ENCODE results near the gene CLCN5.

The CLCN5 gene

DNA sequence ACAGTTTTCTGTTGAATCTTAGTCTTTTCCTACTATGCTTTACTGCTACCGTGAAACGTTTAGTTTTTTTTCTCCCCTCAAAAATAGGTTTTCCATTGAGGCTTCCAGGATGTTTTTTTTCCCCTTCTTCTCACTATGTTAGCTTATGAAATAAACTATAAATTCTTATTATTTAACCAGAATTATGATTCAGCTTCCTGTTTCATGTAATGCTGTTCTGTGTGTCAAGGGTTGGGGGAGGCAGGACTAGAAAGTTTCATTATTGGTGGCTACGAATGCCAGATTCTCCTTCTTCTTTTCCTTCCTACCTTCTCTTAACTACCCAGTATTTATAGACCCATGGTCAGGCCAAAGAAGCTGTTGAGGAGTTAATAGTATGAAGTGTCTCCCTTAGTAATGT, 11.8 kb downstream of the CLCN5 start:
- no peak for DNase-seq

DNA sequence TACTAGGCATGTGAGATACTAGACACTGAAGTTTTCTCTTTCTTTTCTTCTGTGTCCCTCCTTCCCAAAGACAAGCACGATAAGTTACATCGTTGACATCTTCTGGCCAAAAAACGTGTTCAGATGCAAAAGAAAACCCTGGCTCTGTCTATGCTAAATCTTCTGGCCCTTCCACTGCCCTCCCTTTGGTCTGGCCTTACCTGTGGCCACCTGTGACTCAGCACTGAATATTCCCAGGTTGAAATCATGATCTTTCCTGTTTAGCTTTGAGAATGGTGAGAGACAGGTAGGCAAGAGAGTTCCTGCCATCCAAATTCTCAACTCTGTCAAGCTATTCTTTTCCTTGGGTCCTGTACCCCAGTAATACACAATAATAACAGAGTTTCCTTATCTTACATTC, 12.3 kb downstream of the CLCN5 start:
- DNase-seq, result no peak

DNA sequence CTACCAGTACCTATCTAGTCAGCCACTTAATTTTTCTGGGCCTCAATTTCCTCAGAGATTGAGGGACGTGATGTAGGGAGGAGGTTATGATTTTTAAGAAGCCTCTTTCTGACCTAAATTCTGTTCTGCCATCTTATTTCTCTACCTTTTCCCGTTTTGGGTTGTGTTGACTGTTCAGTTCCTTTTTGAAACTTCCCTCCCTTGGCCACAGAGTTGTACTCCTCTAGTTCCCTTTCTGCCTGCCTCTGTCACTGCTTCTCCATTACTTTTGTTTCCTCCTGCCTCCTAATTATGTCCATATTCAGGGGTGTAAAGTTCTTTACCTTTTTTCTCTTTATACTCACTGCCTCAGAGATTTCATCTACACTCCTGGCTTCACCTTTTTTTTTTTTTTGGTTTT, 25.4 kb downstream of the CLCN5 start:
- DNase-seq, result no peak

DNA sequence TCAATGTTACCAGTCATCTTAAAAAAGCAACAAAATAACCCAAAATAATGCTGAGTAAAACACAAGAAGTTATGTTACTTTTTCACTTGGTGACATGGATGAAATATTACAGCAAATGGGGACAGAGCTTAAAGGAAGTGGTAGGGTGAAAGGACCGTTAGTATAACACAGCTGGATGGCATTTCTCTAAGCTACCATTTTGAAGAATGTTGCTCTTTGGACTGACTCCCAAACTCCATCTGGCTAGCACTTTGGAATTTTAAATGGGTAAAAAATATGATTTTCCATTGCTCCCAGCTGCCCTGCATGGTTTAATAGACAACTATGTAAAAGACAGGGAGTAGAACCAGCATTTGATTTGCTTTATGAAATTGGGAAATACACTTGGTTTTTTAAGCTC, 27.6 kb downstream of the CLCN5 start:
- no peak for DNase-seq

DNA sequence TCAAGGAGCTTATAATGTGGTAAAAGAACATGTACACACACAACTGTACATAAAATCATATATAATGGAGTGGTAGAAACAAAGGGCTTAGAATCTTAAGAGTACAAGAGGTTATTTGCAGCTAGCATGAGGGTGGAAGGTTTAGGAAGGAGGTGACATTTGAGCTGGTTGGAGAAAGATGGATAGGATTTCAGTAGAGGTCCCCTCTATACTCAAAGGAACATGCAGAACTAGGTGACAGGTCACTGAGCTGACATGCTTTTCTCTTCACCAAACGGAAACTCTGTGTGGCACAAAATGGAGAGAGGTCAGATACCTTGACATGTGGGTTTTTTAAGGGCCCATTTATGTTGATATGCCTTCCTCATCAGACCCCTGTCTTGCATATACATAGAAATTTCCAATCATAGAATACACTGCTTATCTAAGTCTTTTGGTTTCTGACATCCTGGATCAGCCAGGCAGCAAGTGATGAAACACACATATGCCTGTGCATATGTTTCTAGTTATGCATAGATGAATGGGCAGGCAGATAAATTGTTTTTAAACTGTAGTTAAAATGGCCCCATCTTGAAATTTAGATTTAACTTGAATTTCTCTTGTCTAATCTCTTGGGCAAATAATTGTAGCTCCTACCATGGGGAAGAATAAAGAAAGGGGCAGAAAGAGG, 29.3 kb downstream of the CLCN5 start:
- DNase-seq, result no peak

DNA sequence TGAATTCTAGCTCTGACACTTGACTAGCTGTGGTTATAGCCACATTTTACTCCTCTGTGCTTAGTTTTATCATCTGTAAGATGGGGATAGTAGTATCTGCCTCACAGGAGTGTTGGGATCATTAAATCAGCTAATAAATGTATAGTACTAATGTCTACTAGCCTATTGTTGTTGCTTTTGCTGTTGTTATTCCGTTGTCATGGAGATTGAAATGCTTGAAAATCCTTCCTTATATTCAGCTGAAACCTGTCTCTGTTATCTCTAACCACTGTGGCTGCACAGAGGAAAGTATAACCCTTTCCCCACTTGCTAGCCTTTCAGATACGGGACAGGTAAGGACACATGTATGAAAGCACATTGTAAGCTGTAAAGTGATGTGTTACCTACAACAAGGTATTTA, 33.9 kb downstream of the CLCN5 start:
- no peak for DNase-seq

DNA sequence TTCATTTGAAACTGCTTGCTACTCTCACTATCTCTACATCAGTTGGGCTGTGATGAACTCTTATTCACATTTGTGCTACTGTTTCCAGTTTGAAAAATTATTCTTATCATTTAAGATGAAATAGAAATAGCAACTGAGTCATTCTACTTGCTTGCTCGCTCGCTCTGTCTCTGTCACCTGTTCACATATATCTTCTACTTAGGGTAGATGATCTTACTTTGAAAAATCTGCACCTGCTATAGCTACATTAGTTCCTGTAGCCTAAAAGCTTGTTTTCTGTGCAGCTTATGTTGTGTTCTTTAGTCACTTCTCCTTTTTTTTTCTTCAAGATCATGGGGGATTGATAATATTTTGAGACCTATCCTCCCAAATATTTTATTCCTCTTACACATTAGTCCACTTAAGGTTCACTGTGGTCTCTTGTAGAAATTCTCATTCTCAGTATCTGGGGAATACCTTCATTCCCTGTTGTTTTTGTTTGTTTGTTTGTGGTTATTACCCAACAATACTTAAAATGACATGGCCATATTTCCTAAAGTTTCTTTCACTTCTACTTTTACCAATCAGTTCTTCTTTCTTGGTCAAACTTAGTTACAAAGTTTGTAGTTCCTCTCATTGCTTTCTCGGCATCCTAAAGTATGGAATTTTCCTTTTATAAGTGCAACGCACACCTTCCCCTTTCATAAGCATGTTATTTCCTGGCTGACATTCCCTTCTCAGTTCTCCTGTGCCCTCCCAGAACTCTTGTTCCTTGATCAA, 36.5 kb downstream of the CLCN5 start:
- no peak for DNase-seq

DNA sequence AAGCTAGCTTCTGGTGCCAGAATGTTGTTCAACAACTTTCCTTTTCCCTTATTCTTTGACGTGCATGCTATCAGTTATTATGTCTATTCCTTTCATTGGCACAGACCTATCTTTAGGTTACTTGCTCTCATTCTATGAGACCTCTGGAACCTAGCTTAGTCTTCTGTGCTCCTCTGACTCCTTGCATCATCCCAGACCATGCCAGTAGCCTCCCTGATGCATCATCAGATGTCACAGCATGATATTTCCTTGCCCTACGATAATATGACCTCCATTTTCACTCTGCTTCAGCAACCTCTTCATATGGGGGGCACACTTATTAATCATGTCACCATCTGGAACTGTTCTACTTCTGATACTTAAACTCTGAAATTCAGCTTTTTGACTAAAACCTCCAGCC, 37.2 kb downstream of the CLCN5 start:
- DNase-seq, result no peak

DNA sequence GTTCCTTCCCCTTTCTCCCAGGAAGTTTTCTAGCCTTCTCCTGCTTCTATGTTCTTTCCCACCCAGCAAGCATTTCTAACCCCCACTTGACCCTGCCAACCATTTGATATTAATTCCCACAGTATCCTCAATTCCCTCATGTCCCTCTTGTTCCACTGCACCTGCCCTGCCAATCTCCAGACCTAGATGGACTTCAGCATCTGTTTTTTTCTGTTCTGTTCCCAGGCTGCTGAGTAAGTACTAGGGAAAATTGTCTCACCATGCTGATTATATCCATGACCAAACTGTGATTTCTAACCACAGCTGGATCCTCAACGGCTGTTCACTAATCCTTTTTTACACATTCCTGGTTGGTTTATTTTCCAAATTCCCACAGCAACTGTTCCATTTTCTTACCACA, 37.7 kb downstream of the CLCN5 start:
- no peak for DNase-seq

DNA sequence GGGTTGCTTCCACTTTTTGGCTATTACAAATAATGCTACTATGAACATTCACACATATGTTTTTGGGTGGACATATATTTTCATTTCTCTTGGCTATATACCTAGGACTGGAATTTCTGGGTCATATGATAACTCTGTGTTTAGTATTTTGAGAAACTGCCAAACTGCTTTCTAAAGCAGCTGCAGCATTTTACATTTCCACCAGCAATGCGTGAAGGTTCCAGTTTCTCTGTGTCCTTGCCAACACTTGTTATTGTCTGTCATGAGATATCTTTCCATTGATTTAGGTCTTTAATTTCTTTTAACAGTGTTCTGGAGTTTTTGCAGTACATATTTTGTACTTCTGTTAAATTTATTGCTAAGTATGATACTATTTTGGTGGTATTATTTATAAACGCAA, 48.3 kb downstream of the CLCN5 start:
- DNase-seq, result no peak

DNA sequence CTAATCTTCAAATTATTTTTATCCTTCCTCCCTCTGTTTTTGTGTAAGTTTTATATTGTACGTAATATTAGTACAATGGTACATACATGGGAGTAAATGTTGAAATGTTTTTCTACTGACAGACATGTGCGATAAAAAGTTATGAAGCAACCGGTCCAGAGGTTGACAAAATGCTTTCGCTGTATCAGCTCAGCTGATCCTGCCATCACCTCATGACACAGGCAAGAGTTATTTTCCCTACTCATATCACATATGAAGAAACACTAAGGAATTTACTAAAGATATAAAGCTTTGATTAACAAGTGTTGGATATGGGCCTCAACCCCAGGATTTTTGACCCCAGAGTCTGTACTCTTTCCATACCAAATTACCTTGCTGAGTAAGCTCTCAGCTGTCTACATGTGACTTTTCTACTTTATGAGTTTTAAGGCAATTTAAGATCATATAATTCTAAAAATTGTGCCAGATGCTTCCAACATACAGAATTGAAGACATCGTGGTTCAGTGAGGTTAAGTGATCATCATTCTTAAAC, 50.0 kb downstream of the CLCN5 start:
- DNase-seq, result no peak

DNA sequence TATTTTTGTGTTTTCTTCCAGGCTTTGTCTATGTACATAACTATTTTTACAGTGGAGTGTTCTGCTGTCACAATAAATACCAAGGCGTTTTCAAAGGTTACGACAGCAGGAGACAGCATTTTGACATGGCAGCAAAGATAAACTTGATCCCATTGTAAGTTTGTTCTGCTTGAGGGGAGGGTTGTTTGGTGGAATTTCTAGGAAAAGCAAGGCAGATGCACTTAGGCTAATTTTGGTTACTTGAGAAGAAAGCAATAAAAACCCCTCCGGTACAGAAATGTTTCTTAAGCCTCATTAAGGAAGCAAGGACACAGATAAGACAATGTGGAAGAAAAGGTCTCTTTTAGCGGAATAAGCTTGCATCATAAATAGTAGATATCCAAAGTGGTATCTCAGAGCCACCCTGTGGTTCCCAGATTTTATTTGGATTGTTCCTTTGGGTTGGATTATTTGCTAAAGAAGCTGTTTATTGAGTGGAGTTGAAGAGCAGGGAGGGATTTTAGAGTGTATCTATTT, 54.3 kb downstream of the CLCN5 start:
- DNase-seq, result no peak

DNA sequence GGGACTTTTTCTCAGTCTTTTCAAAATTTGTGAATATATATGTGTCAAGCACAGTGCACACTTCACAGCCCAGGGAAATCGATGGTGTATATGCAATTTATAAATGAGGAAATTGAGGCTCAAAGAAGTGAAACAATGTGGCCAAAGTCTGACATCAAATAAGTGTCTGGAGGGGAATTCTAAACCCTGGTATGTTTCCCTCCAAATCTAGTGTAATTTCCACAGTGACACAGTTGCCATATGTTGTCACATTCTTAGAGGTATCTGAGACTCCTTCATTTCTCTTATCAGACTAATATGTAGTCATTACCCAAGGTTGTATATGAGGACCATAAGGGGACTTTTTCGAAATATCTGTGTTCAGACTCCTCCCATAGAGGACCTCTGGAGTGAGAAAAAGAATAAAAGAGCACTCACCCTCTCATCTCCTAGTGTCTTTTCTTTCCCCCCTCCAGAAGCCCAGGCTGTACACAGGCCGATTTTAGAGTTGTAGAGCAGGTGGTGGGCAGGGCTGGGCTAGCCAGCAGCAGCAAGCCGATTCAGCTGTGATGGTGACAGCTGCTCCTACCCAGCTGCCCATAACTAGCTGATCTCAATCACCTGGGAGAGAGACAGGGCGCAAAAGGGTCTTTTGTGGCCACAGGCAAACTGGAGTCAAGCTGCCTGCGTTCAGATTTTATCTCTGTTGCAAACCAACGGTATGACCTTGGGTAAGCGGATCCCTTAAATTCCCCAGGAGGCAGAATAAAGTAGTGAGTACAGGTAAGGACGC, 55.1 kb downstream of the CLCN5 start:
- no peak for DNase-seq

DNA sequence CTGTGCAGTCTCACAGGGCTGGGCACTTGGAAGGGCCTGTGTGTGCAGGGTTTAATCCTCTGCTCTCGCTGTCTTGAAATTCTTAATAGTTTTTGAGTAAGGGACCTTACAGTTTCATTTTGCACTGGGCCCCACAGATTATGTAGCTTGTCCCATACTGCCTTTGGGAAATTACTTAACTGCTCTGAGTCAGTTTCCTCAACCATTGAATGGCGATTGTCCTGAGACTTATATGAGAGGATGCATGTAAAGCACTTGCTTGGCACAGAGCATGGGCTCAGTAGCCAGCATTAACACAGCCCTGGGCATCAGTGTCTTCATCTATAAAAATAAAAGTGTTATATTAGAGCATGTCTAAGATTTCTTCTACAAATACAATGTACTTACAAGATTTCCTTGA, 55.8 kb downstream of the CLCN5 start:
- DNase-seq, result no peak

DNA sequence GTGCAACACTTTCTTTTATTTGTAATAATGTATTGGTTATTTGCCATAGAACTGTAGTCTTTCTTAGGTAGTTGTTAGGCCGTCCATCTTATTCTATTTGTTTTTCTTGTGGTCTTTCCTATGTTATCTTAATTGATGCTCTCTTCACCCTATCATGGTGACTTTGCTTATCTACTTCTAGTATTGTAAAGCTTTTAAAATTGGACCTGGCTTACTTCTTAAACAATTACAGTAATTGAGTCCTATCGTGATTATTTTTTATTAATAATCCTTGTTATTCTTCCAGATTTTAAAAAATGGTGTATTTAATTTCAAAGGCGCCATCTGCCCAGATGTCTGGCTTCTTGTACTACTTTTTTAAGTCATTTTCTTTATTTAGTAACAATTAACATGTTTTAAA, 63.7 kb downstream of the CLCN5 start:
- DNase-seq, result no peak

DNA sequence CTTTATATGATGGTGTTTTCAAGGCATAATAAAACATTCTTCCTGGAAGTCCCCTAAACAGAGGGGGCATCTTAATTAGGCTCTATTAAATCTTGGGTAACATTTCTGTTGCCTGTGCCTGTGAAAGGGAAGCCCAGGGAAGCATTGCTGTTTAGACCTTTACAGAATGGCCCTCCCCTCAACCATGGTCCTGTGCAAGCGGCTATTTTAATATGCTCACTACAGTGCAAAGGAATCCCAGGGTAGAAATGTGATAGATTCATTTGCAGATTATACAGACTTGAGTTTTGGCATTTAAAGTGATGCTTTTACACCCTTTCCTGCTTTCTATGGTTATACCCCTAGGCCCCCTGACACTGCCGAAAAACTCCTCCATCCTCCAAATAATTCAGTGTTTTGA, 65.3 kb downstream of the CLCN5 start:
- no peak for DNase-seq

DNA sequence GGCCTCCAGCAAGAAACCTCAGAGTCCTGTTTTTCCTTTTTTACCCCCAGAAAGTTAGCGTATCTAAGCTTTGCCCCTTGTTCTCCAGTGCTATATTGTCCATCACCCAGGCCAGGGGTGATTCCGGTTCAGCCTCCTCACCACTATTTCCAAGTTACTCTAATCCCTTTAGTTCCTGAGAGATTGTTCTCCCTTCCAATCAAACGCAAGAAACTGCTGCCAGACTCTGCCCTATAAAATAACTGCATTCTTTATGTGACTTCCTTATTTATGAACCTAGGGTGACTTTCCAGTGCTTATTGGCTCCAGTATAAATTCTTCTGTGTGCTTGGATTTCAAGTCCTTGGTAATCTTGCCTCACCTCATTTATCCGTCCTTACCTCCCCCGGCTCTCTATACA, 65.7 kb downstream of the CLCN5 start:
- no peak for DNase-seq

DNA sequence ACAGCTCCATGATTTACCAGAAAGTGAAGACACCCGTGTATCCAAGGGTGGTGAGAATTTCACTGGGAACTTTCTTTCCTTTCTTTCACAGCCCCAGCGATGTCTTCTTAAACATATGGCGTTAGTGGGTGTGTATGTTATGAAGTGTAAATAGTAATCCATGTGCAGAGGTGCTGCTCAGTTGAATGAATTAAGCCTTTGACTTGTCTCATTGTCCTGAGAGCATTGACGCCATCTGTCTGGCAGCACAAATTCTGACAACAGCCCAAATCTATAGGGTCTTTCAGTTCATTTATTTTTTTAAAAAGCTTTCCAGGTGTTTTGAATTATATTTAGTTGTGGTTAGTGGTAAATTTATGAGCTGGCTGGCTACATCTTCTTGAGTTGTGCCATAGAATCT, 69.4 kb downstream of the CLCN5 start:
- DNase-seq, result no peak

DNA sequence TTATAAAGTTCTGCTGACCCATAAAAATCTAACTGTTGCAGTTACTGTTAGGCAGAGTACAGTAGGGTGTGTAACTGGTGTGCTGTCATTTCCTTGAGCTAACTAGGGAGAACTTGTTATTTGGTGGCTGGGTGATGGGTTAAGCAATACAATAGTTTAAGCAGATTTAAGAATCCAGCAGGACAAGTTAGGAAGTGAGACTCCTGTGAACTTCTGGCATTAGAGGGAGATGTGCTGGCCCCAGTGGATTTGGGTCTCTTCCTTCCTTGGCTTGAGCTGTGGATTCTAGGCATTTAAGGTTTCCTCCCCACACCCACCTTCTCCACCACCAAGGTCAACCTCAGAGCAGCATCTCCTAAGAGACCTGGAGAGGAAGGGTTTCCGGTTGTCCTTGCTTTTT, 70.5 kb downstream of the CLCN5 start:
- DNase-seq, result no peak

DNA sequence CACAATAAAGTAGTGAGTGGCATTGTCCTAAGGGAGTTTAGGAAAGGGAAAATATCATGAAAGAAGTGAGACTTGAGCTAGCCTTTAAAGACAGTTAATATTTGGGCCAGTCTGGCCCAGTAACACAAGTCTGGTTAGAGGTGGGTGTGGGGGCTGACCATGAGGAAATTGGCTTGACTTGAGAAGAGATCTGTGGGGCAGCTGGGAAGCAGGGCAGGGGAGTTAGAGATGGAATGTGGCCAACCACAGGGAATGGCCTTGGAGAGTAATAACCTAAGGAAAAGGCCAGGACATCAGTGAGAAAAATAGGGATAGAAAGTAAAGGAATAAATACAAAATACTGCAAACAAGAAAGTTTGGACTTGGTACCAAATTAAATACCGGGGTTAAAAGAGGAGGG, 71.3 kb downstream of the CLCN5 start:
- DNase-seq, result no peak

DNA sequence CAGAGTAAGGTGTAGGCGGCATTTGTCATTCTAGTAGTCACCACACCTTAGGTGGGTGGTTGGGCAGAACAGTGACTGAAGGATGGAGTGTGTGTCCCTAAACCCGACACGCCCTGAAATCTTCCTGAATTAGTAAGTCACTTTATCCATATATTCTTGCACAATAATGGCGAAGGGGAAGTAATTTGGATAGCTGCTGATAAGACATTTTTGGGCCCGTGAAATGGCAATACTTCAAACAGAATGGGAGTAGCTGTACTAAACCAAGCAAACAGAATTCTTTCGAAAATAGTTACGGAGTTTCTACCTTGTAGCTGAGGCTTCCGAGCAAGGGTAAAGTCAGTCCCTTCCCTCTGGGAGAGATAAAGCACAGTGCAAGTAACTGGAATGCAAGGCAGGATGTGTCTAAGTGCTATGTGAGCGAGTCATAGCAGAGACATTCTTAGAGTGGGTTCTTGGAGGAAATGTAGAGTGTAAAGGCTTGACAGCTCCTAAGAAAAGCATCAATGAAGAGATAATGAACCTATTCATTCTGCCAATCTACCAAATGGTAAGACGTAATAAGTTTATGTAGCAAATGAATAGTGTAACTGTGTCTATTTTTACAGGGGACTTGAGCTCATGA, 72.8 kb downstream of the CLCN5 start:
- DNase-seq, result no peak

DNA sequence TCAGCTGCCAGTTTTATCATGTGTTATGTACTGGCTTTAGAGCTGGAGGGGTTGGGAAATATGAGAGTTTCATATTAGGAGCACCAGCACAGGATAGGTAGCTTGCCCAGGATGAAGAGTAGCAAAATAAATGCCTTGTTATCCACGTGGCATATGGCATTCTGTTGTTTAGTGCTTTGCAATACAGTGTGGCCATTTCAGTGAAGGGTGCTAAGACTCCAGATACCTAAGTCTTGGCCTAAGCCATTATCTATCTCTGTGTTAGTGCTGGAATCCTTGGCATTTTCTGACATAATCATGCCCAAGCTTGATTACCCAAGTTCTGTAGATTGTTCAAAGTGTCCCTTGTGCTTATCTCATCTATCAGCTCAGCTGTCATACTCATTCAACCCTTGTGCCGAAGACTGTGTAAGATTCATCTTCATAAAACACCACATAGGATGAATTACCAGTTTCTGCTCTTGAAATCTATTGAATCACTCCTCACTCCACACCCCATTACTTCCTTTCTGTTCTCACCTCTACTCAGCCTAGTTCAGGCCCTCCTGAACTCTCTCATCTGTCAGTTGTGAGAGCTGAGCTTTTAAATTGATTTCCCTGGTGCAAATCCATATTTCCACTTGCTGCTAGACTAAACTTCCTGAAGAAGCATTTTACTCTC, 73.5 kb downstream of the CLCN5 start:
- no peak for DNase-seq

DNA sequence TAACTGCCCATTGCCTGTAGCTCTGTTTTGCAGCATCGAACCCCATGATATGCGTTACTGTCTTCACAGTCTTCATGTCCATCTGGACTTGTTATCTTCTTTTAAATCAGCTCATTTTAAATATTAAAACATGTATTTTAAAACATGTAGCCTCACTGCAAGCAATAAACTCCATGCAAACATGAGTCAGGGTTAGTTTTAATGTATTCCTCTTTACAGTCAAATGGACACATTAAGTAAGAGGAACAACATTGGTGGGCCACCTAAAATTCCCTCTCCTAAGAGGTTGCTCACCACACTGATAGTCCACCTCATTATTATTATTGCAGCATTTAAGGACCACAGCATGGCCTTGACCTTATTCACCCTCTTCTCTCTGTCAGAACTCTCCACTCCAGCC, 74.1 kb downstream of the CLCN5 start:
- DNase-seq, result no peak

Measured in NCI-H748 treated with DMSO at 0.1 percent for 48 hours (cell line).